HEK293 (cell line): ENCODE data around the gene HIPK2.

ENCODE experiments used
- SCRT2 ChIP-seq: fragments of 450-650 bp; formaldehyde crosslinking; IDR thresholded peaks from 2 replicates; pipeline ENCODE4 v1.5.1; 2016; ENCODE audit warnings: missing biosample characterization, missing genetic modification characterization
- WT1 ChIP-seq: fragments of 450-650 bp; formaldehyde crosslinking; IDR thresholded peaks from 2 replicates; pipeline ENCODE4 v1.5.1; 2016; ENCODE audit warnings: missing biosample characterization, missing genetic modification characterization
- ZNF24 ChIP-seq: fragments of 450-650 bp; formaldehyde crosslinking; IDR thresholded peaks from 2 replicates; pipeline ENCODE4 v1.5.1; 2016; ENCODE audit warnings: missing biosample characterization, missing genetic modification characterization
- ZNF335 ChIP-seq: fragments of 450-650 bp; formaldehyde crosslinking; conservative IDR thresholded peaks from 2 replicates; pipeline ENCODE4 v1.5.1; 2016; ENCODE audit warnings: missing biosample characterization, missing genetic modification characterization
- ZNF707 ChIP-seq: fragments of 450-650 bp; formaldehyde crosslinking; IDR thresholded peaks from 2 replicates; pipeline ENCODE4 v1.5.1; 2016; ENCODE audit warnings: missing biosample characterization, missing genetic modification characterization
- ZNF843 ChIP-seq: fragments of 450-650 bp; formaldehyde crosslinking; IDR thresholded peaks from 2 replicates; pipeline ENCODE4 v1.5.1; 2016; ENCODE audit warnings: missing biosample characterization, missing genetic modification characterization
- TF ChIP-seq, protein P1 (sequence below): fragments of 450-650 bp; formaldehyde crosslinking; IDR thresholded peaks from 2 replicates; pipeline ENCODE4 v1.5.1; 2016; ENCODE audit warnings: missing biosample characterization, missing genetic modification characterization
- TF ChIP-seq, protein P2 (sequence below): fragments of 450-650 bp; formaldehyde crosslinking; IDR thresholded peaks from 2 replicates; pipeline ENCODE4 v1.5.1; 2016; ENCODE audit warnings: missing biosample characterization, missing genetic modification characterization

DNA sequence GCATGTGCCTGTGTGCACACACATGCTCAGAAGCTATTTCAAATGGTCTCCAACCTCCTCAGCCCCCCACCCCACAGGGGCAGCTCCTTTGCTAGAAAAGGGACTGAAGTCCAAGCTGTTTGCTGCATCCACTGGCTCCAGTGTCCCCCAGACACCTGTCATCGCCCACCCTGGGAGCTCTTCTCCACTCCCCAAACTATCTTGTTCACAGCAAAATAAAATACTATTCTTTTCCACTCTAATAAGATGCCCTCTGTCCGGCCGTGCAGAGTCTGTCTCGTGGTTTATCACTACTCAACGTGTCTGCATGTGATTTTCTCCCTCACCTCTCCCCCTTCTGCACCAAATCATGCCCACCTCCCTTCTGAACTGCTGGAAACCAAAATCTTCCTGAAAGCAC is 25.6 kb downstream of the HIPK2 start:
- TF ChIP-seq, protein P1, sequence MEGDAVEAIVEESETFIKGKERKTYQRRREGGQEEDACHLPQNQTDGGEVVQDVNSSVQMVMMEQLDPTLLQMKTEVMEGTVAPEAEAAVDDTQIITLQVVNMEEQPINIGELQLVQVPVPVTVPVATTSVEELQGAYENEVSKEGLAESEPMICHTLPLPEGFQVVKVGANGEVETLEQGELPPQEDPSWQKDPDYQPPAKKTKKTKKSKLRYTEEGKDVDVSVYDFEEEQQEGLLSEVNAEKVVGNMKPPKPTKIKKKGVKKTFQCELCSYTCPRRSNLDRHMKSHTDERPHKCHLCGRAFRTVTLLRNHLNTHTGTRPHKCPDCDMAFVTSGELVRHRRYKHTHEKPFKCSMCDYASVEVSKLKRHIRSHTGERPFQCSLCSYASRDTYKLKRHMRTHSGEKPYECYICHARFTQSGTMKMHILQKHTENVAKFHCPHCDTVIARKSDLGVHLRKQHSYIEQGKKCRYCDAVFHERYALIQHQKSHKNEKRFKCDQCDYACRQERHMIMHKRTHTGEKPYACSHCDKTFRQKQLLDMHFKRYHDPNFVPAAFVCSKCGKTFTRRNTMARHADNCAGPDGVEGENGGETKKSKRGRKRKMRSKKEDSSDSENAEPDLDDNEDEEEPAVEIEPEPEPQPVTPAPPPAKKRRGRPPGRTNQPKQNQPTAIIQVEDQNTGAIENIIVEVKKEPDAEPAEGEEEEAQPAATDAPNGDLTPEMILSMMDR (tag by site-specific recombination): no peak
- TF ChIP-seq ZNF843 (tag by site-specific recombination) (no peak), ZNF335 (no peak), WT1 (no peak), ZNF707 (tag by site-specific recombination) (no peak), ZNF24 (tag by site-specific recombination) (no peak), SCRT2 (no peak)
- TF ChIP-seq, protein P2, sequence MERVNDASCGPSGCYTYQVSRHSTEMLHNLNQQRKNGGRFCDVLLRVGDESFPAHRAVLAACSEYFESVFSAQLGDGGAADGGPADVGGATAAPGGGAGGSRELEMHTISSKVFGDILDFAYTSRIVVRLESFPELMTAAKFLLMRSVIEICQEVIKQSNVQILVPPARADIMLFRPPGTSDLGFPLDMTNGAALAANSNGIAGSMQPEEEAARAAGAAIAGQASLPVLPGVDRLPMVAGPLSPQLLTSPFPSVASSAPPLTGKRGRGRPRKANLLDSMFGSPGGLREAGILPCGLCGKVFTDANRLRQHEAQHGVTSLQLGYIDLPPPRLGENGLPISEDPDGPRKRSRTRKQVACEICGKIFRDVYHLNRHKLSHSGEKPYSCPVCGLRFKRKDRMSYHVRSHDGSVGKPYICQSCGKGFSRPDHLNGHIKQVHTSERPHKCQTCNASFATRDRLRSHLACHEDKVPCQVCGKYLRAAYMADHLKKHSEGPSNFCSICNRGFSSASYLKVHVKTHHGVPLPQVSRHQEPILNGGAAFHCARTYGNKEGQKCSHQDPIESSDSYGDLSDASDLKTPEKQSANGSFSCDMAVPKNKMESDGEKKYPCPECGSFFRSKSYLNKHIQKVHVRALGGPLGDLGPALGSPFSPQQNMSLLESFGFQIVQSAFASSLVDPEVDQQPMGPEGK (tag by site-specific recombination): no peak
